Measurements from ENCODE around the gene MIGA2.
"Not testable (repeated sequence)": the region's sequence is repeated elsewhere in the genome, so short reads cannot be mapped to it uniquely, and the experiment has no call there.

Gene MIGA2, protein sequence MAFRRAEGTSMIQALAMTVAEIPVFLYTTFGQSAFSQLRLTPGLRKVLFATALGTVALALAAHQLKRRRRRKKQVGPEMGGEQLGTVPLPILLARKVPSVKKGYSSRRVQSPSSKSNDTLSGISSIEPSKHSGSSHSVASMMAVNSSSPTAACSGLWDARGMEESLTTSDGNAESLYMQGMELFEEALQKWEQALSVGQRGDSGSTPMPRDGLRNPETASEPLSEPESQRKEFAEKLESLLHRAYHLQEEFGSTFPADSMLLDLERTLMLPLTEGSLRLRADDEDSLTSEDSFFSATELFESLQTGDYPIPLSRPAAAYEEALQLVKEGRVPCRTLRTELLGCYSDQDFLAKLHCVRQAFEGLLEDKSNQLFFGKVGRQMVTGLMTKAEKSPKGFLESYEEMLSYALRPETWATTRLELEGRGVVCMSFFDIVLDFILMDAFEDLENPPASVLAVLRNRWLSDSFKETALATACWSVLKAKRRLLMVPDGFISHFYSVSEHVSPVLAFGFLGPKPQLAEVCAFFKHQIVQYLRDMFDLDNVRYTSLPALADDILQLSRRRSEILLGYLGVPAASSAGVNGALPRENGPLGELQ

DNA sequence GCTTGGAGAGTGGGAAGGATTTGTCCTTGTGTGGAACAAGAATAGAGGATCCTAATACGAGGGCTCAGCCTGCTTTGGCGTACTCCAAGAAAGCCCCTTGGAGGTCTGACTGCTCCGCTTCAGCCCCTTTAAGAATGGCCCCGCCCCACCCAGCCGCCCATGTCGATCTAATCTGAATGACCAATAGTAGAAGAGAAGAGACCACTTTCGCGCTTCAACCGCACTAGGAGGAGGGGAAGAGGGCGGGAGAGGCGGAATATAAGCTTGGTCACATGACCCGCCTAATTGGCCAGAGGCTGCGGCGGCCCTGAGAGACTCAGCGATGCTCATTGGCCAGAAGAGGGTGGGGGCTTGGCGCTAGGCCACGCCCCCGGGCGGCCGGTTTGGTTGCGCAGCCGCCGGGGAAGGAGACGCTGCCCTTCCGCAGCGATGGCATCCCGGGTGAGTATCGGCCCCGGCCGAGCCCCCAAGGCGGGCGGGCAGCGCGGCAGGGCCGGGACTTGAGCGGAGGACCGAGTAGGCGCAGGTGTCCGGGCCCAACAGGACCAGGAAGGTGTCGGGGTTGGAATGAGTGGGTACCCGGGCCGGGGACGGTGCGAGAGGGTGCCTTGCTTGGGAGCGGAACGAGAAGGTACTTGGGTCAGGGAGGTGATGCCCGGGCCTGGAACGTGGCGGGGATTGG lies at the start of gene MIGA2:
Gene MIGA2 (plus strand): TSS at position 386 of the 682 bp plus-strand sequence. CDS start 3,969 bp downstream, outside the sequence.
- DNase-seq: peak; percentile 99

GRCh38 chr9:128986671-128987070 lies 49.8 kb upstream of the MIGA2 start:
- no peak for DNase-seq

DNA sequence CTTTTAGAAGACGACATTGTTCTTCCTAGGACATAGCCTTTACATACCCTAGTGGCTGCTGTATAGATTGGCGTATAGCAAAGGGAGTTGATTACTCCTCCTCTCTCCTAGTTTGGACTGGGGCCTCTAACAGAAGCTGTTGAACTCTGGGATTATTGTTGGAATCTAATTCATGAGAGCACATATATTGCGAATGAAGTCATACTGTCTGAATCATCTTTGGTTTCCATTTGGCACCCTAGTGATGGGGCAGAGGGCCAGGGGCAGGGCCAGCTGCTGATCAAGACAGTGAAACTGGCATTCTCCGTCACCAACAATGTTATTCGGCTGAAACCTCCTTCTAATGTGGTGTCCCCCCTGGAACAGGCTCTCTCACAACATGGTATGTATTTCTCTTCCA lies 48.6 kb upstream of the MIGA2 start:
- no peak for DNase-seq

- no peak for DNase-seq
These were observed 43.4 kb upstream of the MIGA2 start for GRCh38 chr9:128992995-128993394.

DNA sequence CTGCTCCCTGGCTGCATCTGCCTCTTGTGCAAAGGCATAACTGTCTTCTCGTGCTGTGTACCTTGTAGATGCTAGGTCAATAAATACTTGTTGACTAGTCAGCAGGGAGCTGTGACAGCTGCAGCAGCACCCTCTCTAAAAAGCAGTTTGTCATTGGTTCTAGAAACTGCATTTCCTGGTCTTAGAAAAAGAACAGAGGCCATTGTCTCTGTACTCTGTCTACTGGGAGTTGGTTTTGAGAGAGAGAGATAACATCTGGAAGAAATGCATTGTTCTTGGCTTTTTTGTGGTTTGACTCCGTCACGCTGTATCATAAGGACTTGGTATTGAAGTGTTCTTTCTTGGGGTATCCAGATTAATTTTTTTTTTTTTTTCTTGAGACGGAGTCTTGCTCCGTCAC lies 40.6 kb upstream of the MIGA2 start:
- DNase-seq: no peak

DNA sequence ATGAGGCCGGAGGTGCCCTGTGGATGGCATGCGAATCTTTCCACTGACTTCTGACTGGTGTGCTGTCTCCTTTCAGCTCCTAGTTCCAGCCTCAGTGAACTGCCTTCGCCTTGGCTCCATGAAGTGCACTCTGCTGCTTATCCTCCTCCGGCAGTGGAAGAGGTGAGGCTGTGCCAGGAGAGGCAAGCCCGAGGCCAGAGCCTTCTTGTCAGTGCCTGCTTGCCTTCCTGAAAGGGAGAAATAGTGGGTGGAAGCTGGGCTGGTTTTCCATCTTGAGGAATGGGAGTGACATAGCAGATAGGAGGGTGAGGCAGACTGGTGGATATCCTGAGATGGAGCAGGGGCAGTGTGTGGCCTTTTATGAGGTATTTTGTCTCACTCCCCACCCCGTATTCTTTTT lies 38.0 kb upstream of the MIGA2 start:
- no peak for DNase-seq

GRCh38 chr9:128999581-129000206 lies 36.7 kb upstream of the MIGA2 start:
- DNase-seq: no peak

GRCh38 chr9:129001504-129002325 lies 34.7 kb upstream of the MIGA2 start:
- no peak for DNase-seq

DNA sequence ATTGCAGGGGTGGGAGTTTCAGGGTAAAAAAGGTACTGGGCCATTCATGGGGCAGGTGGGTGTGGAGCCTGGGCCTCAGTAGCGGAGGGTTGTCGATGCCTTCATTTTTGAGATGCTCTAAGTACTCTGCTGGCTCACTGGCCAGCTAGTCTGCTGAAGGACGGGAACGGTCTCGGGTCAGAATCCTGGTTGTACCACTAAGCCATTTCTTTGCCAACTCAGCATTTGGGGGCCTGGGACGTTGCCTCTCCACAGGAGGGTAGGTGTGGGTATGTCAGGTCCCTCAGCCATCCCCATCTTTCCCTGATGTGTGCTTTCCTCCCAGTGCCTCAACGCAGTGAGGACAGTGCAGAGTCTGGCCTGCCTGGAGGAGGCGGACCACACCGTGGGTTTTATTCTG lies 33.4 kb upstream of the MIGA2 start:
- no peak for DNase-seq

- not testable (repeated sequence) for DNase-seq
These were observed 32.3 kb upstream of the MIGA2 start for GRCh38 chr9:129004173-129004572.

DNA sequence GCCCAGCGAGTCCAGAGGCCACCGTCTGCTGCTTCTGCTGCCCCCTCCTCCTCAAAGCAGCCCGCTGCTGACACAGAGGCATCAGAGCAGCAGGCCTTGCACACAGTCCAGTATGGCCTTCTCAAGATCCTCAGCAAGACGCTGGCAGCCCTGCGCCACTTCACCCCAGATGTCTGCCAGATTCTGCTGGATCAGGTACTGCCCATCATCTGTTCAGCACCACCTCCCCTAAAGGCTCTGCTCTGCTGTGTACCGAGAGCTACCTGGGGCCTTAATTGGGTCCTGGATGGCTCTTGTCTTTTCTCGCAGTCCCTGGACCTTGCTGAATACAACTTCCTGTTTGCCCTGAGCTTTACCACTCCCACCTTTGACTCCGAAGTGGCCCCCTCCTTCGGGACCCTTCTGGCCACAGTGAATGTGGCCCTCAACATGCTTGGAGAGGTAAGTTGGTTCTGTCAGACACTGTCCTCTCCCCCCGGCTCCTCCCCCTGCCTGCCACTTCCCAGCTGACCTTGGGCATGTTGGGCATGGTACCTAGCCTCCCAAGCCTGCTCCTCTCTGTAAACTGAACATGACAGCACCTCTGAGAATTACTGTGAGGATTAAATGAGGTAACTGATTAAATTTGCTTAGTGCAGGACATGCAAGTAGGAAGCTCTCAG lies 31.0 kb upstream of the MIGA2 start:
- no peak for DNase-seq

GRCh38 chr9:129006328-129007034 lies 29.9 kb upstream of the MIGA2 start:
- DNase-seq: no peak

DNA sequence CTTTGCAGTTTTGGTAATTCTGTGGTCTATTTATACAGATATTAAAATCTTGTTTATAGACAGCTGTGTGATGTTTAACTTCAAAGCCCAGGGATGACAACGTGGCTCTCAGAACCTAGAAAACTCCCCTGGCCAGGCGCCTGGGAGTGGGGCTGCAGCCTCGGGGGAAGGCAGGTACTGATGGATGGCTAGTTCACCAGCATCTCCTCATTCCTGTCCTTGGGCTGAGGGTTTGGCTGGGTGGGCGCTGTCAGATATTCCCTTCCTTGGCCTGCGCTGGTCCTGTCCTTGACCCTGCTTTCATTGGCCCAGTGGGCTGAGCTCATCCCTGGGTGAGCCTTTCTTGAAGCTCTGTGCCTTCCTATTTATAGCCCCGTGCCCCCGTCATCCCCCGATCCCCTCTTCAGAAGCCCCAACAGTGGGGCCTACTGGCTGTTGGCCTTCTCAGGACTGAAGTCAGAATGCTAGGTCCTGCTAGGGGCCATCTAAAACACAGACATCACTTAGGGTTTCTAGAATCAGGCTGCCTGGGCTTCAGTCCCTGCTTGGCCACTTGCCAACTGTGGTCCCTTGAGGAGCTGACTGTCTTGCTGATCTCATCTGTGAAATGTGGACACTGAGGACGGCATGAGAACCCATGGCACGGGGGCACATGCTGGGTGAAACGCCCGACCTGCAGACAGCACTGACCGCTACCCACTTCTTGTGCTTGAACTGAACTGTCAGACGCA lies 29.2 kb upstream of the MIGA2 start:
- DNase-seq: no peak

DNA sequence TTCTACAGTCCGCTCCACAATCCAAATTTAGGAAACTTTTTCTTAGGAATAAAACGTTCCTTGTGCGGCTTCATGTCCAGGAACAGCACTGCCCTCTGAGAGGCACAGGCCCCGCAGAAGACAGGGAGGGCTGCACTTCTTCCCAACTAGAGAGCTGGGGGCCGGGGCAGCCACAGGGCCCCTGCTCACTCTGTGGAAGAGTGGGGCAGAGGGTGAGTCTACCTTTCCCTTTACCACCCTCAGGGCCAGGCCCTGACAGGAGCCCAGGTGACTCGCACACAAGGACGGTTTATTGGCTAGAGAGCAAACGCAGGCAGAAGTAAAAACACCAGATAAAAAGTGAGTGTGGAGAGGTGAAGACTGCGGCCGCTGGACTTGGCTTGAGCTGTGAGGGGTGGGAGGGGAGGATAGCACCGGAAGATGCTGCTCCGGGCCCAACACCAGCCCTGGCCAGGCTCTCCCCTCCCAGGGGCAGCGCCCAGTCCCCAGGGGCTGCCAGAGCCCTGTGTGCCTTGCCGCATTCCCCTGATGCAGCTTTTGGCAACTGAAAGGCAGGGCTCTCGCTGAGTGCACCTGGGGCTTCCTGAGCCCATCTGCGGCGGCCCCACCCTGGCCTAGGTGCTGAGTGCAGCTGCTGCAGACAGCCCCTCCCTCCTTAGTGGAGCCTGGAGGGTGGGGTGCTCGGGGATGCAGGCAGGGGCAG lies 28.5 kb upstream of the MIGA2 start:
- no peak for DNase-seq

GRCh38 chr9:129008469-129008965 lies 27.9 kb upstream of the MIGA2 start:
- no peak for DNase-seq

DNA sequence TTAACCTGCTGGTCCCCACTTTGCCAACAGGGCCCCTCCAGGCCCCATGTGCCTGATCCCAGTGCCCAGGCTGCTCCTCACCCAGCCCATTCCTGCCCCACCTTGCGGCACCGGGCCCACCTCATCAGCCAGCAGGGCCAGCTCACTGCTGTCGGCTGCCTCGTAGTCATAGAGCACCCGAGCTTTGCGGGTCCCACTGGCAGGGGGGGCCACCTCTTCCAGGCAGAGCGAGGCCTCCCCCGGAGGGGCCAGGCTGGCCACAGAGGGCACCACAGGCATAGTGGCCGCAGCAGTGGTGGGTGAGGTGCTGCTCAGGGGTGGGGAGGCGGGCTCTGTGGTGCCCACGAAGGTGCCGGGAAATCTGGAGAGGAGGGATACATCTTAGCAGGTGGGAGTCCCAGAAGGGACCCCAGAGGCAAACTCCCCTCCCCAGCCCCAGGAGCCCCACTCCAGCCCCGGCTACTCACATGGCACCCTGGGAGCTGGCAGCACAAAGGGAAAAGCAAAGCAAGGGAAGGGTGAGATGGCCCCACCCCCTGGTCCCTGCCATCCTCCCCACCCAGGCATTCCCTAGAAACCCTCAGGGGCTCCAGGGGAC lies 27.3 kb upstream of the MIGA2 start:
- no peak for DNase-seq

GRCh38 chr9:129009584-129010141 lies 26.8 kb upstream of the MIGA2 start:
- DNase-seq: no peak

DNA sequence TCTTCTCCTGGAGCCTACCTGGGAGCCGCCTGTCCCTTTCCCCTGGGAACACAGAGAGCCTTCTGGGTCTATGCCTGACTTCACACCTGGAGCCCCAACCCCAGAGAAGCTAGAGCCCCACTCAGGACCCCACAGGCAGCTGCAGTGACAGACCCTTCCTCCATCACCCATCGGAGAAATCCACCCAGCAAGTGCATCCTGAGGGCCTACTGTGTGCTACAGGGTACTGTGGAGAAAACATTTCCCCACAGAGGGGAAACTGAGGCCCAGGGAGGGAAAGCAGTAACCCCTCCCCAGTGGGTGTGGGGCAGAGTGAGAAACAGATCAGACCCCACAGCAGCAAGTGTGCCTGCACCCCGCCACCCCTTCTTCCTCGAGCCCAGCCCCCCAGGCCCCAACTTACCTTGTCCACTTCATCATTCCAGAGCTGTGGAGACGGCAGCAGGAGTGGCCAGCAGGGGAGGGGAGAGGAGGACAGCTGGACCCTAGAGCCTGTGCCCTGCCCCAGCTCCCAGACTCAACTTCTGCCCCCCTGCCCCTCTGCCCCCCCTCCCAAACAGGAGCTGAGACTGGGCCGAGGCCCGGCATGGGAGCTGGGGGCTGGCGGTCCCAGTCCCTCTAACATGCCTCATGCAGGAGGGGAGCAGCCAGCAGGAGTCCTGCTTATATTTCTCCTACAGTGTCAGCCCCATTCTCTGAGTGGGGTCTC lies 26.0 kb upstream of the MIGA2 start:
- DNase-seq: no peak

Measured in NCI-H1048 (cell line).